IPS-18a (cell line): Measurements from ENCODE around the gene PDE11A.

ENCODE experiments used
- H3K27ac ChIP-seq: one replicate; pipeline ENCODE4 v1.5.1; 2013; ENCODE audit warnings: low read length
- H3K27me3 ChIP-seq: one replicate; pipeline ENCODE4 v1.6.1; 2013; ENCODE audit warnings: mild to moderate bottlenecking, low read length; ENCODE audit not compliant: control insufficient read depth, insufficient read depth
- H3K36me3 ChIP-seq: one replicate; pipeline ENCODE4 v1.6.1; 2013; ENCODE audit warnings: low read depth, low read length; ENCODE audit not compliant: control insufficient read depth
- H3K4me1 ChIP-seq: one replicate; pipeline ENCODE4 v1.6.1; 2013; ENCODE audit warnings: low read depth, low read length; ENCODE audit not compliant: control insufficient read depth
- H3K4me3 ChIP-seq: one replicate; pipeline ENCODE4 v1.5.1; 2013; ENCODE audit warnings: low read length
- H3K9ac ChIP-seq: one replicate; pipeline ENCODE4 v1.6.1; 2013; ENCODE audit warnings: mild to moderate bottlenecking, low read length, moderate library complexity
- H3K9me3 ChIP-seq: one replicate; pipeline ENCODE4 v1.6.1; 2013; ENCODE audit warnings: low read depth, low read length; ENCODE audit not compliant: control insufficient read depth

The PDE11A gene

DNA sequence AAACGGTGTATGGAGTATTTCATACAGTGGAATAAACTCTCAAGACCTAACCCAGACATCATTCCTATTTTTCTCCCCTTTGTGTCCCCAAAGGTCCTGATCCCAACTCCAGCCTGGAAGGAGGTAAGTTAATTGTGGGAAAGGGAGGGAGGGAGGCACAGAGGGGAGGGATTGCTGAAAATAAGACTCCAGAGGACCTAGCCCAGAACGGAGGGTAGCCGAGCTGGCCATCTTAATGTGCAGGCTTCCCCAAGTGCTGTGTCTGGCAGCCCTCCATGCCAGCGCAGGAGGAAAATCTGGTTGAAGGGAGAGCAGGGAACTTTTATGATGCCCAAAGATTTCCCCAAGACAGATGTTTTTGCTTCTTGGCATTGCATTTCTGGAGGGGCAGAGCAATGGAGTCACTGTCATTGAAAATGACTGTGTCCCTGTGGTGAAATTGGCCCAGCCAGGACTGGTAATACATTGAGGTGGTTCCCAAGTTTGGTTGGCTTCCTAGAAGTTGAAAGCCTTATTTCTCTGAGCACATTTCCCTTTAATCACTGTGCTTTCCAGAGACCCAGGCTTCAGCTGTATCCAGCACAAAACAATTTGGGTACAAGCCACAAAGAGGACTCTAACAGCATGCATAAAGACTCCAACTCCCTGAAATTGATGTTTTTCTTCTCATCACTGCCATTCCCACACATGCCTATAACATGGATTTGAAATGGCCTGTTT lies 477.3 kb downstream of the PDE11A start:
- Histone ChIP-seq H3K4me1 (peaks cover 17% of the 10 kb centered on the region), H3K27me3 (no peaks in the 10 kb centered on the region), H3K36me3 (no peaks in the 10 kb centered on the region), H3K27ac (no peak overlapping the region), H3K9ac (no peak overlapping the region), H3K4me3 (no peak overlapping the region), H3K9me3 (no peaks in the 10 kb centered on the region)

GRCh38 chr2:177593402-177593801 lies 479.2 kb downstream of the PDE11A start:
- Histone ChIP-seq H3K27ac (no peak overlapping the region), H3K9me3 (no peaks in the 10 kb centered on the region), H3K9ac (no peak overlapping the region), H3K4me3 (no peak overlapping the region), H3K27me3 (no peaks in the 10 kb centered on the region), H3K4me1 (peaks cover 17% of the 10 kb centered on the region), H3K36me3 (no peaks in the 10 kb centered on the region)

DNA sequence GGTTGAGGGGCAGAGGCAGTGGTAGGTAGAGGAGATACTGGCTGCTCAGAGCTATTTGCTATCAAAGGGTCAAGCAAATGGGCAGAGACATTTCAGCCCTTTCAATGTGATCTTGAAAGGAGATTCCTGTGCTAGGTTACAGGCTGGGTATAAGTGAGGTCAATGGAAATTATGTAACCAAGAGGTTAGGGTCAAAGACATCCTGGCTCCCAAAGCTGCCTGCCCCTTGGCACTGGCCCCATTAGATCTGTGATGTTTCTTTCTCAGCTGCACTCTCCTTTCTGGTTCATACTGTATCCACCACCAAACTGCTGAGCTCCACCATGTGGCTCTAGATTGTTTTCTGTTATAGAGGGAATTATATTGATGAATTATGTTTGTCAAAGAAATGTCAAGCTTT lies 479.6 kb downstream of the PDE11A start:
- no peaks in the 10 kb centered on the region for H3K36me3 ChIP-seq
- no peak overlapping the region for H3K27ac ChIP-seq
- H3K9me3 ChIP-seq, result no peaks in the 10 kb centered on the region
- H3K4me3 ChIP-seq, result no peak overlapping the region
- H3K9ac ChIP-seq, result no peak overlapping the region
- H3K4me1 ChIP-seq, result peaks cover 15% of the 10 kb centered on the region
- no peaks in the 10 kb centered on the region for H3K27me3 ChIP-seq

GRCh38 chr2:177592397-177592796 lies 480.2 kb downstream of the PDE11A start:
- Histone ChIP-seq H3K9ac (no peak overlapping the region), H3K27me3 (no peaks in the 10 kb centered on the region), H3K4me3 (no peak overlapping the region), H3K27ac (no peak overlapping the region), H3K9me3 (no peaks in the 10 kb centered on the region), H3K4me1 (peaks cover 10% of the 10 kb centered on the region), H3K36me3 (no peaks in the 10 kb centered on the region)

DNA sequence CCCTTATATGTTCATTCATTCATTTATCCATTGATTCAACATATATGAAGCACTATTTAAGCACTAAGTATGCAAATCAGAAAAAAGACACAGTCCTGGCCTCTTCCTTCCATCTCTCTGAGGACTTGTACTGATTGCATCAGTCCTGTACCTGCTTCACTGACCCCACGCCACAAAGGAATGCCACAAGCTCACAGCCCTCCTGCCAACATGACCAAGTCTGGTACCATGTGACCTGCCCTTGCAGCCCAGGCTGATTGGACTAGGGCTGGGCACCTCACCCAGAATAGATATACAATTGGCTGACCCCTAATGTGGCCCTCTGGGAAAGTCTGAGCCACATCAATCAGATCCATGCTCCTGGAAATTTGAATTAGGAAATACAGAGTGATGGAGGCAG lies 483.4 kb downstream of the PDE11A start:
- H3K4me3 ChIP-seq, result no peak overlapping the region
- H3K27me3 ChIP-seq, result no peaks in the 10 kb centered on the region
- no peak overlapping the region for H3K9ac ChIP-seq
- no peak overlapping the region for H3K27ac ChIP-seq
- H3K36me3 ChIP-seq, result no peaks in the 10 kb centered on the region
- H3K9me3 ChIP-seq, result no peaks in the 10 kb centered on the region
- no peaks in the 10 kb centered on the region for H3K4me1 ChIP-seq

DNA sequence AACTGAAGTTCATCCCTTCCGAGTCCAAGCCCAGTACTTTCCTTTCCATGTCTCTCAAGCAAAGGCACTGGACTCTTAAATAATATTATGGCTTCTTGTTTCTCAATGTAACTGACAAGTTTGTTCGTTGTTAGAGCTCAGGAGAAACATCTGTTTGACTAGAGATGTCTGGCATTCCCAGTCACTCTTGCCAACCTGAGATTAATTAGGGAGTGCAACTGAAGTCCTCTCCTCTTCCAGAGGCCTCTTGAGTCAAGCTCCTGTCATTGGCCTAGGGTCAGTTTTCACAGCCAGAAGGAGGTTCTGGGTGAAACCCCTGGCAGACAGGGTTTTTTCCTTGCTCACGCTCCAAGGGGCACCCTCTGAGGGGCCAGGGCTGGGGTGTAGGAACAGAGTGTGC lies 483.9 kb downstream of the PDE11A start:
- no peak overlapping the region for H3K27ac ChIP-seq
- H3K9ac ChIP-seq, result no peak overlapping the region
- no peaks in the 10 kb centered on the region for H3K36me3 ChIP-seq
- H3K4me3 ChIP-seq, result no peak overlapping the region
- no peaks in the 10 kb centered on the region for H3K4me1 ChIP-seq
- no peaks in the 10 kb centered on the region for H3K27me3 ChIP-seq
- no peaks in the 10 kb centered on the region for H3K9me3 ChIP-seq

- H3K27ac ChIP-seq, result no peak overlapping the region
- H3K4me1 ChIP-seq, result no peaks in the 10 kb centered on the region
- no peaks in the 10 kb centered on the region for H3K9me3 ChIP-seq
- no peaks in the 10 kb centered on the region for H3K36me3 ChIP-seq
- H3K27me3 ChIP-seq, result no peaks in the 10 kb centered on the region
- no peak overlapping the region for H3K4me3 ChIP-seq
- H3K9ac ChIP-seq, result no peak overlapping the region
Observed at GRCh38 chr2:177587371-177587770, 485.2 kb downstream of the PDE11A start.

- Histone ChIP-seq H3K27me3 (no peaks in the 10 kb centered on the region), H3K27ac (no peak overlapping the region), H3K9me3 (no peaks in the 10 kb centered on the region), H3K9ac (no peak overlapping the region), H3K4me3 (no peak overlapping the region), H3K36me3 (no peaks in the 10 kb centered on the region), H3K4me1 (no peaks in the 10 kb centered on the region)
Observed at GRCh38 chr2:177586154-177586553, 486.4 kb downstream of the PDE11A start.

DNA sequence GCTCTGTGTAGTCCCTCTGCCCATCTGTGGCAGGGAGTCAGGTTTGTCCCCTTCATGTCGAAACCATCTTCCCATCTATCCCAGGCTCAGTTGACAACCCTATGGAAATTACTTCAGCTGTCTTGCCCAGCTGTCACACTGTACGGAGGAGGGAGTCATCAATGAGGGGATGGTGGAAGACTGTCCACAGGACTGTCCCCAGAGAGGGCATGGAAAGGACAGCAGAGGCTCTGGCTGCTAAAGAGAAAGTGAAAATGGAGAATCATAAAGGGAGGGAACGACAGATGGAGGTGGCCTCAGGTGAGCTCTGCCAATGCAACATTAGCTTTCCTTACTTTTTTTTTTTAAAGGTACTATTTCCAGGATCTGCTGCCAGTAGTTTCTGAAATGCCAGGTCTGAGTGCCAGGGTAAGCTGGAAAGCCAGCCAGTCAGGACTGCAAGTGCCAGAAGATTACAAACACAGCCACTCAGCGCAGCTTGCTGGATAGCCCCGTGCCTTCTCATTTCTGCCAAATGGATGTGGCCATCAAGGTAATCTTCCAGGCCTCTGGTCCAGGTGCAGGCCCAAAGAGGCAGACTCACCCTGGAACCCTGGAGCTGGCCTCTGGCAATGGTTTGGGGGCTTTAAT lies 487.2 kb downstream of the PDE11A start:
- no peaks in the 10 kb centered on the region for H3K4me1 ChIP-seq
- no peak overlapping the region for H3K9ac ChIP-seq
- H3K4me3 ChIP-seq, result no peak overlapping the region
- H3K27me3 ChIP-seq, result no peaks in the 10 kb centered on the region
- H3K36me3 ChIP-seq, result no peaks in the 10 kb centered on the region
- no peak overlapping the region for H3K27ac ChIP-seq
- H3K9me3 ChIP-seq, result no peaks in the 10 kb centered on the region

DNA sequence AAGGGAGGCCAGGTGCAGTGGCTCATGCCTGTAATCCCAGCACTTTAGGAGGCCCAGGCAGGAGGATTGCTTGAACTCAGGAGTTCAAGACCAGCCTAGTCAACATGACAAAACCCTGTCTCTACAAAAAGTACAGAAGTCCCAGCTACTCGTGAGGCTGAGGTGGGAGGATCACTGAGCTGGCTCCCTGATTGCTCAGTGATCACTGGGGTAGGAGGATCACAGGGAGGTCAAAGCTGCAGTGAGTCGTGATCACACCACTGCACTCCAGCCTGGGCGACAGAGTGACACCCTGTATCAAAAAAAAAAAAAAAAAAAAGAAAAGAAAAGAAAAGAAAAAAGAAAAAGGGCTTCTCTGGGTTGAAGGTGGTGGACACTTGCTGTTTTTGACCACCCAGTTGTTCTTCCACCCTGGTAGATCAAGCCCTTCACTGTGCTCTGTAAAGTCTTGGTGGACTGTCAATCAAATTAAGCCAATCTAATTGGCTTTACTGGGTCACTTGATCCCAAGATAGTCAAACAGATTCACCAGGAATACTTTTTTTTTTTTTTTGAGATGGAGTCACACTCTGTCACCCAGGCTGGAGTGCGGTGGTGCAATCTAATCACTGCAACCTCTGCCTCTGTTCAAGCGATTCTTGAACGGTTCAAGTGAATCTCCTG lies 488.4 kb downstream of the PDE11A start:
- Histone ChIP-seq H3K27ac (no peak overlapping the region), H3K9me3 (no peaks in the 10 kb centered on the region)

DNA sequence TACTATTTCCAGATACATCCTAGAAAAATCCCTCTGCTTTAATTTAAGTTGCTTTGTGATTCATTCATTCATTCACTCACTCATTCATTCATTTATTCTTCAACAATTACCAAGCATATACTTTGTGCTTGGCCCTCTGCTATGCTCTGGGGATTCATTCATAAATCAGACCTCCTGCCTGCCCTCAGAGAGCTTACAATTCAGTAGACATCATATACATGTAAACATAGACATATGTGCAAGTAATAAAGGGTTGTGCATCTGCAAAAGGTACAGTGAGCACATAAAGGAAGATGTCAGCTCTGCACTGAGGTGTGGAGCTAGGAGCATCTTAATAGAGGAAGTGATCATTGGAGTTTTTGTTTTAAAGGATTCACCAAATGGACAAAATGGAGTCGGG lies 490.6 kb downstream of the PDE11A start:
- Histone ChIP-seq H3K9ac (no peak overlapping the region), H3K36me3 (no peaks in the 10 kb centered on the region), H3K27me3 (no peaks in the 10 kb centered on the region), H3K27ac (no peak overlapping the region), H3K9me3 (no peaks in the 10 kb centered on the region), H3K4me1 (no peaks in the 10 kb centered on the region), H3K4me3 (no peak overlapping the region)

More for the DNA sequence above, 488.4 kb downstream of the PDE11A start:
- Histone ChIP-seq H3K9ac (no peak overlapping the region), H3K4me3 (no peak overlapping the region), H3K4me1 (no peaks in the 10 kb centered on the region), H3K36me3 (no peaks in the 10 kb centered on the region), H3K27me3 (no peaks in the 10 kb centered on the region)
